ENCODE measurements around the gene ZNF350.

- TF ChIP-seq EZH2 (IDR thresholded peaks at IDR 0.05; ENCODE audit: low read length, missing control alignments) (no peak), CTCF (conservative IDR thresholded peaks at IDR 0.05 in 1 of 2, IDR thresholded peaks at IDR 0.05 in 1 of 2; ENCODE audit: low read depth in 1 of 2, low read length in 2 of 2) (no peak)
These were observed 15.9 kb downstream of the ZNF350 start for GRCh38 chr19:51970718-51971117.

Data from fibroblast of lung (primary cell).